HepG2 (cell line): ENCODE data around the gene NUBPL. TPM values are rescaled to one million over a fixed set of nuclear protein-coding genes. Genes with fewer than 3 reads are reported as not detected.

Experiments
- AFF4 ChIP-seq: sonication (generic); formaldehyde crosslinking; IDR thresholded peaks from 2 replicates; pipeline ENCODE4 v1.4.0; 2020; ENCODE audit warnings: missing genetic modification reagents
- BCLAF1 ChIP-seq: fragments of 450-650 bp; IDR thresholded peaks from 2 replicates; pipeline ENCODE4 v1.6.1; 2017; ENCODE audit warnings: mild to moderate bottlenecking
- DDIT3 ChIP-seq: sonication (generic); formaldehyde crosslinking; IDR thresholded peaks from 2 replicates; pipeline ENCODE4 v1.4.0; 2020; ENCODE audit warnings: mild to moderate bottlenecking, missing genetic modification reagents
- FOXC1 ChIP-seq: sonication (generic); formaldehyde crosslinking; IDR thresholded peaks from 2 replicates; pipeline ENCODE4 v1.8.0; 2022; ENCODE audit warnings: mild to moderate bottlenecking, missing genetic modification reagents, borderline replicate concordance
- POLR2AphosphoS2 ChIP-seq: IDR thresholded peaks from 2 replicates; pipeline ENCODE4 v1.6.1; 2011; ENCODE audit warnings: low read depth, low read length, improper control_type of control experiment
- SNRNP70 ChIP-seq: fragments of 200-400 bp; formaldehyde crosslinking; IDR thresholded peaks from 2 replicates; pipeline ENCODE4 v1.6.1; 2017; ENCODE audit warnings: mild to moderate bottlenecking, low read depth, low read length, moderate library complexity
- SRF ChIP-seq: IDR thresholded peaks from 2 replicates; pipeline ENCODE4 v1.6.1; 2011; ENCODE audit warnings: mild to moderate bottlenecking, low read depth, low read length, moderate library complexity
- TEAD3 ChIP-seq: optimal IDR thresholded peaks from 2 replicates; pipeline ENCODE3; 2016; ENCODE audit warnings: borderline replicate concordance
- TSC22D2 ChIP-seq: sonication (generic); formaldehyde crosslinking; IDR thresholded peaks from 2 replicates; pipeline ENCODE4 v1.5.1; 2020; ENCODE audit warnings: missing genetic modification reagents, mild to moderate bottlenecking, borderline replicate concordance
- ZFP90 ChIP-seq: sonication (generic); formaldehyde crosslinking; IDR thresholded peaks from 2 replicates; pipeline ENCODE4 v1.8.0; 2022; ENCODE audit warnings: missing genetic modification reagents, mild to moderate bottlenecking, inconsistent platforms, borderline replicate concordance
- ZKSCAN8 ChIP-seq: IDR thresholded peaks from 2 replicates; pipeline ENCODE4 v1.6.1; 2016; ENCODE audit warnings: borderline replicate concordance, missing genetic modification reagents, missing compliant biosample characterization
- ZNF382 ChIP-seq: sonication (generic); formaldehyde crosslinking; IDR thresholded peaks from 2 replicates; pipeline ENCODE4 v1.5.0; 2020; ENCODE audit warnings: missing genetic modification reagents, mild to moderate bottlenecking, borderline replicate concordance
- ZNF577 ChIP-seq: sonication (generic); formaldehyde crosslinking; IDR thresholded peaks from 2 replicates; pipeline ENCODE4 v1.4.0; 2020; ENCODE audit warnings: mild to moderate bottlenecking, low read depth, missing genetic modification reagents, borderline replicate concordance
- polyA plus RNA-seq, 8 experiments: library from polyadenylated mRNA; depleted of rRNA in 3 of 8; stranded (reverse) in 7 of 8; unstranded in 1 of 8; fragments of >200 nt; fragmentation: Illumina TruSeq in 4 of 8; extraction: Trizol in 4 of 8; gene quantifications; 2 replicates each; pipeline versions ENCODE4 v1.2.1 to v1.2.3, GENCODE V29; 2011 to 2016; ENCODE audit warnings: low read depth in 4 of 8, missing spikeins in 1 of 8, mixed read lengths in 1 of 8; ENCODE audit not compliant: insufficient read depth in 1 of 8
- total RNA-seq, 5 experiments: library from RNA; depleted of rRNA; stranded (reverse); fragments of >200 nt; fragmentation: Illumina TruSeq; extraction: Trizol; gene quantifications; 2 replicates each; pipeline ENCODE4 v1.2.3, GENCODE V29; 2016; ENCODE audit warnings: low read depth in 1 of 5
- TF ChIP-seq, protein P1 (sequence below): sonication (generic); formaldehyde crosslinking; IDR thresholded peaks from 2 replicates; pipeline ENCODE4 v1.4.0; 2020; ENCODE audit warnings: mild to moderate bottlenecking, low read depth, missing genetic modification reagents
- TF ChIP-seq, protein P2 (sequence below): sonication (generic); formaldehyde crosslinking; IDR thresholded peaks from 2 replicates; pipeline ENCODE4 v1.4.0; 2020; ENCODE audit warnings: missing genetic modification reagents

The NUBPL gene
- total and polyA plus RNA-seq, 2 of the 13 experiments (the other 11 are each of a cell fraction or from before 2014, with no cell fraction given) = 21.3 to 44.1 TPM

DNA sequence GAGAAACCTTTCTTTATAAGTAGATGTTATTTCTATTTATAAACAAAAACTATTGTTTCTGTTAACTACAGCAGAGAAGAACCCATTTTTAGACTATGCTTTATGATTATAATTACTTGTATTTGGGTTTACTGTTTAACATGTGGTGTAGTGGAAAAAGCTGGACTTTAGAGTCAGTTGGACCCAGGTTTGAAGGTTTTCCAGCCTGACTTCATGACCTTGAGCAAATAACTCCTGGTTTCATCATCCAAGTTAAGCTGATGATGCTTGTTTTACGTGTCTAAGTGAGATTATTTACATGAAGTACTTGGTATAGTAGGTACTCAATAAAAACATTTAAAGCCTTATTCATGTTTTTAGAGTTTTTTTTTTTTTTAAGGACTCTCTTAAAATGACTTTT is 294.1 kb downstream of the NUBPL start (continued):
- TF ChIP-seq SRF (no peak), DDIT3 (CRISPR knock-in tag) (no peak), FOXC1 (CRISPR knock-in tag) (no peak), AFF4 (CRISPR knock-in tag) (no peak), BCLAF1 (no peak), TEAD3 (CRISPR knock-in tag) (peak; percentile 45), ZNF577 (CRISPR knock-in tag) (no peak), ZFP90 (CRISPR knock-in tag) (no peak), POLR2AphosphoS2 (no peak), SNRNP70 (no peak), ZKSCAN8 (CRISPR knock-in tag) (peak; percentile 79; the same call in 1 of the 2 replicates), TSC22D2 (CRISPR knock-in tag) (0 out of 2 replicates have a peak, but pooled peaks have one; percentile 48), ZNF382 (CRISPR knock-in tag) (no peak)
- TF ChIP-seq, protein P1, sequence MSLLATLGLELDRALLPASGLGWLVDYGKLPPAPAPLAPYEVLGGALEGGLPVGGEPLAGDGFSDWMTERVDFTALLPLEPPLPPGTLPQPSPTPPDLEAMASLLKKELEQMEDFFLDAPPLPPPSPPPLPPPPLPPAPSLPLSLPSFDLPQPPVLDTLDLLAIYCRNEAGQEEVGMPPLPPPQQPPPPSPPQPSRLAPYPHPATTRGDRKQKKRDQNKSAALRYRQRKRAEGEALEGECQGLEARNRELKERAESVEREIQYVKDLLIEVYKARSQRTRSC (CRISPR knock-in tag) = no peak
- TF ChIP-seq, protein P2, sequence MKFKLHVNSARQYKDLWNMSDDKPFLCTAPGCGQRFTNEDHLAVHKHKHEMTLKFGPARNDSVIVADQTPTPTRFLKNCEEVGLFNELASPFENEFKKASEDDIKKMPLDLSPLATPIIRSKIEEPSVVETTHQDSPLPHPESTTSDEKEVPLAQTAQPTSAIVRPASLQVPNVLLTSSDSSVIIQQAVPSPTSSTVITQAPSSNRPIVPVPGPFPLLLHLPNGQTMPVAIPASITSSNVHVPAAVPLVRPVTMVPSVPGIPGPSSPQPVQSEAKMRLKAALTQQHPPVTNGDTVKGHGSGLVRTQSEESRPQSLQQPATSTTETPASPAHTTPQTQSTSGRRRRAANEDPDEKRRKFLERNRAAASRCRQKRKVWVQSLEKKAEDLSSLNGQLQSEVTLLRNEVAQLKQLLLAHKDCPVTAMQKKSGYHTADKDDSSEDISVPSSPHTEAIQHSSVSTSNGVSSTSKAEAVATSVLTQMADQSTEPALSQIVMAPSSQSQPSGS (CRISPR knock-in tag) = peak; percentile 89; the same call in 1 of the 2 replicates
